DOHH2 (cell line): ENCODE data around the gene ELOVL5.

Experiments used
- H3F3A ChIP-seq: fragments of 200-600 bp; sonication (generic), shearing (Covaris generic); 2 replicates; pipeline ENCODE4 v1.6.0; 2016; ENCODE audit warnings: antibody characterized with exemption, mild to moderate bottlenecking; ENCODE audit not compliant: control insufficient read depth, insufficient read depth
- H3K27ac ChIP-seq: fragments of 200-600 bp; sonication (generic); 2 replicates; pipeline ENCODE4 v1.5.1; 2014; ENCODE audit warnings: low read depth, mild to moderate bottlenecking, low read length, moderate library complexity
- H3K27me3 ChIP-seq: fragments of 200-600 bp; sonication (generic); 2 replicates; pipeline ENCODE4 v1.6.1; 2014; ENCODE audit warnings: mild to moderate bottlenecking, low read length, mixed read lengths; ENCODE audit not compliant: control insufficient read depth
- H3K36me3 ChIP-seq: fragments of 200-600 bp; sonication (generic); 2 replicates; pipeline ENCODE4 v1.6.1; 2014; ENCODE audit warnings: mild to moderate bottlenecking, low read length, moderate library complexity, mixed read lengths; ENCODE audit not compliant: control insufficient read depth
- H3K4me1 ChIP-seq: fragments of 200-600 bp; sonication (generic); 2 replicates; pipeline ENCODE4 v1.6.1; 2014; ENCODE audit warnings: mild to moderate bottlenecking, low read length, mixed read lengths; ENCODE audit not compliant: control insufficient read depth
- H3K4me2 ChIP-seq: fragments of 200-600 bp; sonication (generic); 2 replicates; pipeline ENCODE4 v1.6.0; 2014; ENCODE audit warnings: mild to moderate bottlenecking, low read length, moderate library complexity
- H3K4me3 ChIP-seq: fragments of 200-600 bp; sonication (generic); 2 replicates; pipeline ENCODE4 v1.5.1; 2014; ENCODE audit warnings: mild to moderate bottlenecking, low read length, mixed read lengths
- H3K79me2 ChIP-seq: fragments of 200-600 bp; sonication (generic); 2 replicates; pipeline ENCODE4 v1.6.1; 2014; ENCODE audit warnings: mild to moderate bottlenecking, low read length, mixed read lengths; ENCODE audit not compliant: control insufficient read depth
- H3K9me2 ChIP-seq: fragments of 200-600 bp; sonication (generic); replicated peaks from 2 replicates; pipeline ENCODE4 v1.6.1; 2014; ENCODE audit warnings: mild to moderate bottlenecking, low read length, mixed read lengths; ENCODE audit not compliant: control insufficient read depth
- H3K9me3 ChIP-seq: fragments of 200-600 bp; sonication (generic); 2 replicates; pipeline ENCODE4 v1.6.1; 2014; ENCODE audit warnings: antibody characterized with exemption, low read length, mixed read lengths; ENCODE audit not compliant: control insufficient read depth, insufficient read depth
- H4K20me1 ChIP-seq: fragments of 200-600 bp; sonication (generic); 2 replicates; pipeline ENCODE4 v1.6.0; 2014; ENCODE audit warnings: low read depth, mild to moderate bottlenecking, antibody characterized with exemption, low read length, moderate library complexity; ENCODE audit not compliant: control insufficient read depth, insufficient read depth
- EZH2phosphoT487 ChIP-seq: fragments of 200-600 bp; sonication (generic); IDR thresholded peaks from 2 replicates; pipeline ENCODE4 v1.6.1; 2017; ENCODE audit warnings: borderline replicate concordance, mild to moderate bottlenecking, antibody characterized with exemption, low read length, moderate library complexity, mixed read lengths
- TF ChIP-seq, protein P1 (sequence below): fragments of 200-600 bp; sonication (generic); IDR thresholded peaks from one replicate; pipeline ENCODE4 v1.5.1; 2014; ENCODE audit warnings: antibody characterized with exemption, mild to moderate bottlenecking, low read depth, low read length; ENCODE audit not compliant: poor library complexity, severe bottlenecking

The ELOVL5 gene

GRCh38 chr6:53299331-53300005, 49.3 kb downstream of the ELOVL5 start:
- peaks cover 46% of the 10 kb centered on the region; the same call in 1 of the 2 replicates for H4K20me1 ChIP-seq
- no peaks in the 10 kb centered on the region for H3K27me3 ChIP-seq
- H3F3A ChIP-seq, result peaks cover 2% of the 10 kb centered on the region; the same call in 1 of the 2 replicates
- H3K4me3 ChIP-seq, result no peak overlapping the region
- no peaks in the 10 kb centered on the region for H3K9me2 ChIP-seq
- no peak overlapping the region for H3K27ac ChIP-seq
- peaks cover 96% of the 10 kb centered on the region for H3K79me2 ChIP-seq
- H3K9me3 ChIP-seq, result no peaks in the 10 kb centered on the region
- H3K4me1 ChIP-seq, result no peaks in the 10 kb centered on the region
- H3K4me2 ChIP-seq, result no peak overlapping the region
- no peak for TF ChIP-seq EZH2phosphoT487
- H3K36me3 ChIP-seq, result peaks cover 24% of the 10 kb centered on the region

GRCh38 chr6:53297004-53297403, 51.7 kb downstream of the ELOVL5 start:
- no peaks in the 10 kb centered on the region for H3K9me3 ChIP-seq
- no peak overlapping the region for H3K4me2 ChIP-seq
- H3K27me3 ChIP-seq, result no peaks in the 10 kb centered on the region
- peaks cover 2% of the 10 kb centered on the region; the same call in 1 of the 2 replicates for H3F3A ChIP-seq
- peaks cover 42% of the 10 kb centered on the region for H3K36me3 ChIP-seq
- no peak overlapping the region for H3K27ac ChIP-seq
- peaks cover 78% of the 10 kb centered on the region for H3K79me2 ChIP-seq
- H3K9me2 ChIP-seq, result no peaks in the 10 kb centered on the region
- H4K20me1 ChIP-seq, result peaks cover 37% of the 10 kb centered on the region; the same call in 1 of the 2 replicates
- TF ChIP-seq, protein P1, sequence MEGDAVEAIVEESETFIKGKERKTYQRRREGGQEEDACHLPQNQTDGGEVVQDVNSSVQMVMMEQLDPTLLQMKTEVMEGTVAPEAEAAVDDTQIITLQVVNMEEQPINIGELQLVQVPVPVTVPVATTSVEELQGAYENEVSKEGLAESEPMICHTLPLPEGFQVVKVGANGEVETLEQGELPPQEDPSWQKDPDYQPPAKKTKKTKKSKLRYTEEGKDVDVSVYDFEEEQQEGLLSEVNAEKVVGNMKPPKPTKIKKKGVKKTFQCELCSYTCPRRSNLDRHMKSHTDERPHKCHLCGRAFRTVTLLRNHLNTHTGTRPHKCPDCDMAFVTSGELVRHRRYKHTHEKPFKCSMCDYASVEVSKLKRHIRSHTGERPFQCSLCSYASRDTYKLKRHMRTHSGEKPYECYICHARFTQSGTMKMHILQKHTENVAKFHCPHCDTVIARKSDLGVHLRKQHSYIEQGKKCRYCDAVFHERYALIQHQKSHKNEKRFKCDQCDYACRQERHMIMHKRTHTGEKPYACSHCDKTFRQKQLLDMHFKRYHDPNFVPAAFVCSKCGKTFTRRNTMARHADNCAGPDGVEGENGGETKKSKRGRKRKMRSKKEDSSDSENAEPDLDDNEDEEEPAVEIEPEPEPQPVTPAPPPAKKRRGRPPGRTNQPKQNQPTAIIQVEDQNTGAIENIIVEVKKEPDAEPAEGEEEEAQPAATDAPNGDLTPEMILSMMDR, result no peak
- TF ChIP-seq EZH2phosphoT487, result no peak
- no peaks in the 10 kb centered on the region for H3K4me1 ChIP-seq
- H3K4me3 ChIP-seq, result no peak overlapping the region

DNA sequence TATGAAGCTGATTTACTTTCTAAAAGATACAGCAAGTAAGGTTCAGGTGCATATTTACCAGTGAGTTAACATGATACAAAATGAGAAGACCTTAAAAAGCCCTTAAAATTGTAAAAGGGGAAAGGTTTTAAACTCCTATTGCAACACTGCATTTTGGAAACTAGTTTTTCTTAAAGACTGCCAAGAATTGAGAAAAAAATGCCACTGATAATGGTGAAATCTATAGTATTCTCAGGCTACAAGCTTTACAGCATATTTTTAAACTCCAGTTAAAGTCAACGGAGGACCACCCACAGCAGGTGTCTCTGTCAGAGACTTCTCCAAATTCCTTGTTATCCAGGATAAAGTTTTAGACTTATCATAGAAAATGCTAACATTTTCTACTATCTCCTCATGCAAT, 53.6 kb downstream of the ELOVL5 start:
- H3K4me1 ChIP-seq, result no peaks in the 10 kb centered on the region
- H4K20me1 ChIP-seq, result peaks cover 22% of the 10 kb centered on the region; the same call in 1 of the 2 replicates
- no peak overlapping the region for H3K27ac ChIP-seq

GRCh38 chr6:53294611-53295010, 54.1 kb downstream of the ELOVL5 start:
- peaks cover 20% of the 10 kb centered on the region; the same call in 1 of the 2 replicates for H4K20me1 ChIP-seq
- no peak overlapping the region for H3K4me3 ChIP-seq
- H3K4me2 ChIP-seq, result no peak overlapping the region
- H3K9me2 ChIP-seq, result no peaks in the 10 kb centered on the region
- H3F3A ChIP-seq, result peaks cover 5% of the 10 kb centered on the region
- H3K9me3 ChIP-seq, result no peaks in the 10 kb centered on the region
- H3K4me1 ChIP-seq, result no peaks in the 10 kb centered on the region
- TF ChIP-seq, protein P1, result no peak
- no peak for TF ChIP-seq EZH2phosphoT487
- no peaks in the 10 kb centered on the region for H3K27me3 ChIP-seq
- H3K27ac ChIP-seq, result no peak overlapping the region
- peaks cover 64% of the 10 kb centered on the region for H3K36me3 ChIP-seq
- H3K79me2 ChIP-seq, result peaks cover 54% of the 10 kb centered on the region

More for the DNA sequence above, 53.6 kb downstream of the ELOVL5 start:
- Histone ChIP-seq H3K9me3 (no peaks in the 10 kb centered on the region), H3K4me3 (no peak overlapping the region), H3K27me3 (no peaks in the 10 kb centered on the region), H3K9me2 (no peaks in the 10 kb centered on the region), H3K79me2 (peaks cover 60% of the 10 kb centered on the region), H3K4me2 (no peak overlapping the region), H3F3A (peaks cover 5% of the 10 kb centered on the region), H3K36me3 (peaks cover 58% of the 10 kb centered on the region)
- TF ChIP-seq, protein P1, result no peak
- no peak for TF ChIP-seq EZH2phosphoT487
